Measurements from ENCODE around the gene ACTN3.

The ACTN3 gene

DNA sequence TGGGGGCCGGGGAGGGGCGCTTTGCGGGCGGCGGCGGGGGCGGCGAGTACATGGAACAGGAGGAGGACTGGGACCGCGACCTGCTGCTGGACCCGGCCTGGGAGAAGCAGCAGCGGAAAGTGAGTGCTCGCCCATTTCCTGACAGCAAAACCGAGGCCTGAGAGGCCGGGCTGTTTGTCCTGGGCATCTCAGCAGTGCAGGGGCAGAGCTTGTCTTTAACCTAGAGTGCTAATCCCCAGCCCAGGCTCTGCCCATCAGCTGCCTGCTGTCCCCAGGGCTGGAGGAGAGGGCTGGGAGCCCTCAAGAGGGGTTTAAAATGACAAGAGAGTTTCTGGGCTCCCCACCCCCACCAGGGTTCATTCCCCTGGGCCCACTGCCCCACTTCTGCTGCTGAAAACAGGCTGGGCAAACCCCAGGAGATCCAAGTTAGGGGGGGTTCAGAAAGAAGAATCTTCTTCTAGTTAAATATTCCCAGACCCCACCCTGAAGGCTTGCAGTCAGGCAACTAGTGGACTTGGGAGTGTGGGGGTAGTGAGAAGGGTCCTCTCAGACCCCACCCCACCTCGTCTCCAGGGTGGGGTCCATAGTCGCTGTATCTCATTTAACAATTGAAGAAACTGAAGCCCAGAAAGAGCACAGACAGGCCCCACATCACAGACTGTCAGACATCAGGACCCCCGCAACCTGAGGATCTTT lies 411 bp downstream of the ACTN3 start:
- no peak overlapping the region for H3K4me3 ChIP-seq (ENCODE audit: low read depth, low read length)
- TF ChIP-seq, protein P1, sequence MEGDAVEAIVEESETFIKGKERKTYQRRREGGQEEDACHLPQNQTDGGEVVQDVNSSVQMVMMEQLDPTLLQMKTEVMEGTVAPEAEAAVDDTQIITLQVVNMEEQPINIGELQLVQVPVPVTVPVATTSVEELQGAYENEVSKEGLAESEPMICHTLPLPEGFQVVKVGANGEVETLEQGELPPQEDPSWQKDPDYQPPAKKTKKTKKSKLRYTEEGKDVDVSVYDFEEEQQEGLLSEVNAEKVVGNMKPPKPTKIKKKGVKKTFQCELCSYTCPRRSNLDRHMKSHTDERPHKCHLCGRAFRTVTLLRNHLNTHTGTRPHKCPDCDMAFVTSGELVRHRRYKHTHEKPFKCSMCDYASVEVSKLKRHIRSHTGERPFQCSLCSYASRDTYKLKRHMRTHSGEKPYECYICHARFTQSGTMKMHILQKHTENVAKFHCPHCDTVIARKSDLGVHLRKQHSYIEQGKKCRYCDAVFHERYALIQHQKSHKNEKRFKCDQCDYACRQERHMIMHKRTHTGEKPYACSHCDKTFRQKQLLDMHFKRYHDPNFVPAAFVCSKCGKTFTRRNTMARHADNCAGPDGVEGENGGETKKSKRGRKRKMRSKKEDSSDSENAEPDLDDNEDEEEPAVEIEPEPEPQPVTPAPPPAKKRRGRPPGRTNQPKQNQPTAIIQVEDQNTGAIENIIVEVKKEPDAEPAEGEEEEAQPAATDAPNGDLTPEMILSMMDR (IDR thresholded peaks at IDR 0.05; ENCODE audit: low read depth, low read length), result no peak

DNA sequence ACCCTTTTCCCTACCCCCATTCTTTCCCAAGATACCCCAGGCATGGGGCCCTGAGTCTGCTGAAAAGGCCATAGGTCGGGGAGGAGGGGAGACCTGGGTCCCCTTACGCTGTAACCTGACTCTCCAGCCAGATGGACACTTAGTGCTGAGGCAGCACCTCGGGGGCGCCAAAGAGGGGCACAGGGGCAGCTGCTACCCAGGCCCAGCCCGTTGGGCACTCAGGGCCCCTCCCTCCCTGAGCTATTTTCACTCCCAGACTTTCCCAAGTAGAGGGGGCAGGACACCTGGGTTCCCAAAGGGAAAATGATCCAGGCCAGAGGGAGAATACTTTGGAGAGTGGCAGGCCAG lies 933 bp downstream of the ACTN3 start:
- TF ChIP-seq, protein P1 (IDR thresholded peaks at IDR 0.05; ENCODE audit: low read depth, low read length), result no peak

DNA sequence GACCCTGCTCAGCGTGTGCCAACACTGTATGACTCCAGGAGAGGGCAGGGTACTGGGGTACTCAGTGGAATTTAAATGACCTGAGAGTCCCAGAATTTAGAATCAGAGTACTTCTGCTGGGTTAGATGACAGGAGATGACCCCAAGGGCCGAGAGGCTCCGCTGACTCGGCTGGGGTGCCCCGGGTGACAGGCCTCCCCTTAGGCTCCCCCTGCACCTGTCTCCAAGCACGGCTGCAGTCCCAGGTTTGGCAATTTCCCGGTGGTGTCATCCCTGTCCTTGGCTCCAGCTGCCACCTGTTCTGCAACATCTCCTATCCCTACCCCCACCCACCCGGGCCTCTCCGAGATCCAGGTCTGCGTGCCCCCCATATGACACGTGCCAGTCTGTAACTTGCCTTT lies 1.3 kb downstream of the ACTN3 start:
- TF ChIP-seq, protein P1 (IDR thresholded peaks at IDR 0.05; ENCODE audit: low read depth, low read length), result no peak
- no peak overlapping the region for H3K4me3 ChIP-seq (ENCODE audit: low read depth, low read length)

More for the DNA sequence above, 933 bp downstream of the ACTN3 start:
- H3K4me3 ChIP-seq (ENCODE audit: low read depth, low read length), result no peak overlapping the region

DNA sequence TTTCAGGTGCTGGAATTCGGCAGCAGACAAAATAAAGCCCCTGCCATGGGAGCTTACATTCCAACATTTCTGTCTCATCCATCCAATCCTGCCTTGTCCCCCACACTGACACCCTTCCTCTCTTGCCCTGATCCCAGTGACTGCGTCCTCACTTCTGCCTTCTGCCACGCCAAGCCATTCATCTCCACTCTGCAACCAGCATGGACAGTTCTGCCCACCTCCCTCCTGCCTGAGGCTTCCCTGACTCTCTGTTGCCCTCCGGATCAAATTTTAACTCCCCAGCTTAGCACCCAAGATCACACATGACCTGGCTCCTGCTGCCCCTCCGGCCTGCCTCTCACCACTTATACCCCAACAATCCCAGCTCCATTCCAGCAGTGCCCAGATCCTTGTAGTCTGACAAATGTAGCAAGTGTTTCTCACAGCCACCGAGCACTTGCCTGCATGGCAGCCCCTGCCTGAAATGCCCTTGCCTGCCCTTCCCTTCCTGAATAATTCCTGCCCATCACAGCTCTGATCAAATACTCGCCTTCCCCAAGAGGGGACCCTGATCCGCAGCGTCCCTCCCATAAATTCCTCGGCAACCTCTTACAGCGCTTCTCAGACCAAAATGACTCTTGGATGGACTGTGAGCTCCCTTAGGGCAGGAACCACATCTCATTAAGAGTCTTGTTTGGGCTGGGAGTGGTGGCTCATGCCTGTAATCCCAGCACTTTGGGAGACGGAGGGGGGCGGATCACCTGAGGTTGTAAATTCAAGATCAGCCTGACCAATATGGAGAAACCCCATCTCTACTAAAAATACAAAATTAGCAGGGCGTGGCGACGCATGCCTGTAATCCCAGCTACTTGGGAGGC lies 2.3 kb downstream of the ACTN3 start:
- TF ChIP-seq, protein P1 (IDR thresholded peaks at IDR 0.05; ENCODE audit: low read depth, low read length), result no peak
- H3K4me3 ChIP-seq (ENCODE audit: low read depth, low read length), result no peak overlapping the region

DNA sequence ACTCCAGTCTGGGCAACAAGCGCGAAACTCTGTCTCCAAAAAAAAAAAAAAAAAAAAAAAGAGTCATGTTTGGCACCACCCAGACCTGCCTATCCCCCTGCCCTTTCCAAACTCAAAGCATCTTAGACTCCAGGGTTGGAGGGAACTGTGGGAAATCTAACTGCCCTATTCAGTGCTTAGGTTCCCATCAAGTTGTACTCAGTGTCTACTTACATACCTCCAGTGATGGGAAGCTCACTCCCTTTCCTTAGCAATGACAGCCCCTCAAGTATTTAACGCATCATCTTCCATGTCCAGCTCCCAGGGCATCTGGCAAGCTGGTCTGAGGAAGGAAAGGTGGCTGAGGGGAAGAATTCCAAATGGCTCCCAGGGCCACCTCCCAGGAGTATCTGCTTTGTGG lies 3.0 kb downstream of the ACTN3 start:
- H3K4me3 ChIP-seq (ENCODE audit: low read depth, low read length), result no peak overlapping the region
- TF ChIP-seq, protein P1 (IDR thresholded peaks at IDR 0.05; ENCODE audit: low read depth, low read length), result no peak

DNA sequence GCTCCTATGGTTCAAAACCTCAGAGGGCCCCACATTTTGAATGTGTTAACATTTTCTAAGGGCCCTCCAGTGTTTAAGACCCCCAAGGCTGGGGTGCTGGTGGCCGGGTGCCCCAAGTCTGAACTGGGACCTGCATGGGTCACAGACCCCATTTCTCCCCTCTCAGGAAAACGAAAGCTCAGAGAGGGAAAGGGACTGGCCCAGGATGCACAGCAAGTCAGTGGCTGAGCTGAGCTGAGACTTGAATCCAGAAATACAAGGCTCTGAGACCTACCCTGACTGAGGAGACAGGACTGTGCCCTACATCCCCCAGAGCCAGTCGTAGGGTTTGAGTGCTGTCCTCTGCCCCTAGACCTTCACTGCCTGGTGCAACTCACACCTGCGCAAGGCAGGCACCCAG lies 4.2 kb downstream of the ACTN3 start:
- TF ChIP-seq, protein P1 (IDR thresholded peaks at IDR 0.05; ENCODE audit: low read depth, low read length), result no peak
- no peak overlapping the region for H3K4me3 ChIP-seq (ENCODE audit: low read depth, low read length)

- no peak overlapping the region for H3K4me3 ChIP-seq (ENCODE audit: low read depth, low read length)
- TF ChIP-seq, protein P1 (IDR thresholded peaks at IDR 0.05; ENCODE audit: low read depth, low read length), result no peak
These were observed 7.9 kb downstream of the ACTN3 start for GRCh38 chr11:66554602-66555001.

Data from WI38 (cell line).